GM12875 (cell line): ENCODE data around the gene CTNNBL1.
"Not testable (repeated sequence)": the region's sequence is repeated elsewhere in the genome, so short reads cannot be mapped to it uniquely, and the experiment has no call there.

Experiments used
- H3K4me3 ChIP-seq: one replicate; pipeline ENCODE4 v1.5.1; 2011; ENCODE audit warnings: low read depth, low read length, control low read depth
- TF ChIP-seq, protein P1 (sequence below): IDR thresholded peaks from 2 replicates; pipeline ENCODE4 v1.5.1; 2011; ENCODE audit warnings: low read depth, mild to moderate bottlenecking, control low read depth, inconsistent platforms, low read length, moderate library complexity, borderline replicate concordance; ENCODE audit not compliant: insufficient read depth

CTNNBL1 gene

DNA sequence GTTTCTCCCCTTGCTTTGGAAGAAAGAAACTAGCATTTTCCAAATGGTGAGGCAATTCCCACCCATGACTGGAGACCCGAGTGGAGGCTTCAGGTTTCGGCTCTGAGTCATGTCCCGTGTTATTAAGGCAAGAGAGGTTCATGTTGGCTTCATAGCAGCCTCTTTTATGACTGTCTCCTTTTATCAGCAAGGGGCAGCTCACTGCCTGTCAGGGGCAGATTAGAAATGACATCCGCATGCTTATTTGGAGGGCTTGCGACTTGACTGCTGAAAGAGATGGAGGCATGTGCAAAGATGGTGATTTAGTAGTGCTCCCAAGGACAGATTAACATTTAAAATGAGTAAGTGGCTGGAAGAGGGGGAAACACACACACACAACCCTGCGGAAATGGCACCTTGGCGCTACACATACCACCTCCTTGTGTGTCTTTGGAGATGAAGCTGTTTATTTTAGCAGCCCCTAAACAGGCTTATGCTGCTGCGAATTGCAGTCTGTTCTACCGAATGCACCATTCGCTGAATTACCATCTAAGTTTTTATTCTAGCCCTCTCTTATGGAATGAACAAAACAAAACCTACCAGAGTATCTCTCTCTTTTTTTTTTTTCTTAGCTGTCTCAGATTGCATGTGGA, 157.0 kb downstream of the CTNNBL1 start:
- TF ChIP-seq, protein P1, sequence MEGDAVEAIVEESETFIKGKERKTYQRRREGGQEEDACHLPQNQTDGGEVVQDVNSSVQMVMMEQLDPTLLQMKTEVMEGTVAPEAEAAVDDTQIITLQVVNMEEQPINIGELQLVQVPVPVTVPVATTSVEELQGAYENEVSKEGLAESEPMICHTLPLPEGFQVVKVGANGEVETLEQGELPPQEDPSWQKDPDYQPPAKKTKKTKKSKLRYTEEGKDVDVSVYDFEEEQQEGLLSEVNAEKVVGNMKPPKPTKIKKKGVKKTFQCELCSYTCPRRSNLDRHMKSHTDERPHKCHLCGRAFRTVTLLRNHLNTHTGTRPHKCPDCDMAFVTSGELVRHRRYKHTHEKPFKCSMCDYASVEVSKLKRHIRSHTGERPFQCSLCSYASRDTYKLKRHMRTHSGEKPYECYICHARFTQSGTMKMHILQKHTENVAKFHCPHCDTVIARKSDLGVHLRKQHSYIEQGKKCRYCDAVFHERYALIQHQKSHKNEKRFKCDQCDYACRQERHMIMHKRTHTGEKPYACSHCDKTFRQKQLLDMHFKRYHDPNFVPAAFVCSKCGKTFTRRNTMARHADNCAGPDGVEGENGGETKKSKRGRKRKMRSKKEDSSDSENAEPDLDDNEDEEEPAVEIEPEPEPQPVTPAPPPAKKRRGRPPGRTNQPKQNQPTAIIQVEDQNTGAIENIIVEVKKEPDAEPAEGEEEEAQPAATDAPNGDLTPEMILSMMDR: no peak
- no peak overlapping the region for H3K4me3 ChIP-seq

DNA sequence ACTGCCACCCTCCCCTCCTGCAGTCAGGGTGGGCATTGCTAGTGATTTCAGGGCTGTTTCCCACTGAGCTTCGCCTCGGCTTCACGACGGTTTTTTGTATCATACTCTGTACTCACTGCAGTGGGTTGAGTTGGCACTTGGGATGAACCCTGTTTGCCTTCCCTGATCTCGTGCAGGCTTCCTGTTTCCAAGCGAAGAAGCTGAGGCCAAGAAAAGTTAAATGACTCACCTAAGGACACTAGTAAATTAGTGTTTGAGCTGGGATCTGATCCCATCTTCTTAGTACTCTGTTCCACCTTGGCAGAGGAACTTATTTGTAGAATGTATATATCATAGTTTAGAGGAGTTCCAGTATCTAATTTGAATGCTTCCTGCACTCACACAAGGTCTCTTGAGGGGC, 158.8 kb downstream of the CTNNBL1 start:
- no peak overlapping the region for H3K4me3 ChIP-seq
- TF ChIP-seq, protein P1: no peak

DNA sequence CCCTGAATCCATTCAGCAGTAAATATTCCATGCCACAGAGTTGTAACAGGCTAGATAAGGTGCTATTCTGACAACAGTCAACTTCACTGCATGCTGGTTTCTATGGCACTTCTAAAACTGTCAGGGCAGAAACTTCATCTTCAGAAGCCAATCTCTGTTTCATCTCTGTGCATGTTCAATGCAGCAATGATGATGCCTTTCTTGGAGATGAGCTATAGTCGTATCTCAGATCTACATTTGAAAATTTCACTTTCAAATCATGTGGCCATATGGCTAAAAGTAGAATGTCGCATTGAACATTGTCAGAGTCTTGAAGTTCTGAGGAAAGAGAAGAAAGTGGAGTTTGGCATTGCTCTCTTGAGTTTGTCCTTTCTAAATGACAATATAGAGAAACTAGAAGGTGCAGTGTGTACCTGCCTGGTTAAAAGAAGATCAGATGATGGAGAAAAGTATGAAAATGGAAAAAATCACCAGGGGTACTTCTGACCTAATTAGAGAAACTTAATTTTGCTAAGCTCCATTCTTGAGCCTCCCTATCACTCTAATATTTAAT, 160.1 kb downstream of the CTNNBL1 start:
- no peak overlapping the region for H3K4me3 ChIP-seq
- TF ChIP-seq, protein P1: no peak

DNA sequence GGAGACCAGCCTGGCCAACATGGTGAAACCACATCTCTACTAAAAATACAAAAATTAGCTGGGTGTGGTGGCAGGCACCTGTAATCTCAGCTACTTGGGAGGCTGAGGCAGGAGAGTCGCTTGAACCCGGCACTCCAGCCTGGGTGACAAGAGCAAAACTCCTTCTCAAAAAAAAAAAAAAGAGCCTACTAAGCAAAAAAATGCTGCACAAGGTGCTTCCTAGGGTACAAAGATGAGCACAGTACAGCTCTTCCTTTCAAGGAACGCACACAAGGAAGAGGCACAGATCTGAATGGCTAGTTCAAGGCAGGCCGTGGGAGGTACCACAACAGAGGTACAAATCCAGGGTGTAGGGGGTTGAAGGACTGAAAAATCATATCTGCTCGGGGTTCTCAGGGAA, 162.2 kb downstream of the CTNNBL1 start:
- not testable (repeated sequence) for H3K4me3 ChIP-seq

DNA sequence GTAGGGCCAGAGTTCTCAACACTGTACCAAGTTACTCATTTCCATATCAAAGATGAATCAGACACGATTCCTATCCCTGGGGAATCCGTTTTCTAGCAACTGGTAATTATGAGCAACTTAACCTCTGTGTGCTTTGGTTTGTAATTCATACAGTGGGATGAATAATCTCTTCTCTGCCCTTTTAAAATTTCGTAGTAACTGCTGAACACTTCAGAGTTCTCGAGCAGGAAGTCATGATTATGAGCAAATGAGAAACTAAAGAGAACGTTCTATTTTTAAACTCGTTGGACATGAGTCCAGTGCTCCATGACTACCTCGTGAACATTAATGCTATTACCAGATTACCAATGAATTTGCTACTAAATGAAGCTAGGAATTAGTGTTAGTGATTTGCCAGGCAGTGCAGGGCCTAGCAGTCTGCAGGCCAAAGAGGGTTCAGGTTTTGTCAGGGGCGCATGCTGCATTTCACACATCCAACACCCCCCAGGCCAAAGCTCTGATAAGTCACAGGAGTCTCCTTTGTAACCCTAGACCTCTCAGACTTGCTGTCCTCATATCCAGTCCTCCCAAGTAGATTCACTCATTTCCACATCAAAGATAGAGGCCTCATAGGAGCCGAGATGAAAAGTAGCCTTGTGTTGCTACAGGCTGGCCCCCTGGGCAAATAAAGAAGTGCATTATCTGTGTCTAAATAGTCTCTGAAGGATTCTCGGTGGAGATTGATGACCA, 163.3 kb downstream of the CTNNBL1 start:
- TF ChIP-seq, protein P1: no peak
- no peak overlapping the region for H3K4me3 ChIP-seq

DNA sequence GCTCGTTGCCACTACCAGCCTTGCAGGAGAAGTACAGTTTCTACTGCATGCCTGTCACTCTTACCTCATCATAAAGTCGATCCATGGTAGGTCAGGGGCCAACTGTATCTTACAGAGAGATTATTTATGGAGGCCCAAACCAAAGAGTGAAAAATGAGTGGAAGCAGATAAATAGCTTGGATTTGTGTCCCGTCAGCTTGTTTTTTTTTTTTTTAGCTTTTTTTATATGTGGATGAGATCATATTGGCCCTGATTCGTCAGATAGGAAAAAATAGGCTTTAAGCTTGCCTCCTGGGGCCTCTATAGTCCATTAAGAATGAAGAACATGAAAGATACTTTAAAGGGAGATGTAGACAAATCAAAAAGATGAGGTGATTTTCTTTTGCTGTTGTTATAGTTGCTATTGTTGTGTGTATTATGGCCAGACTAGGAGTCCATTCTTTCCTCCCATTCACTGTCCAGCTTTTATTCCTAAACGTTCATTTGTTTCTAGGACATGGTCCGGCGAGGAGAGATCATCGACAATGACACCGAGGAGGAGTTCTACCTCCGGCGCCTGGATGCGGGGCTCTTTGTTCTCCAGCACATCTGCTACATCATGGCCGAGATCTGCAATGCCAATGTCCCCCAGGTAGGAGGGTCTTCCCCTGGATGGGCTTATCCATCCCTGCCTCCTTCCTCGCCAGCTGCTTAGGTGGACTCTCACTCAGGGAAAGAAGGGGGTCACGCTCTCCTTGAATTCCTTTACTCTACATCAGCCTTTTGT, 165.8 kb downstream of the CTNNBL1 start:
- TF ChIP-seq, protein P1: no peak
- no peak overlapping the region for H3K4me3 ChIP-seq

DNA sequence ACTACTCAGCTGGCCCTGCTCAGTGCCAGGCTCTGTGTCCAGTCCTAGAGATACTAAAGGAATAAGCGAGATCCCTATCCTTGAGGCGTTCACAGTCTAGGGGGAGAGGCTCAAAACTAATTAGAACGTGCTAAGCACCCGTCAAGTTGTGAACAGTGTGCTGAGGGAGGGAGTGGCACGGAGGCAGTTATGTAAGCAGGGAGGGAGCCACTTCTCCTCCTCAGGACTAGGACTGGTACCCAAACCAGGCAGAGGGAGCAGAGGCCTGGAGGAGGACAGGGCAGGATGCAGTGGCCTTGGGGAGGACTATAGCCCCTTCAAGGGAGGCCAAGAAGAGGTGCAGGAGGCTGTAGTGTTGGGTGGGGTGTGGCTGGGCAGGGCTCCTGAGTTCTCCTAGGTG, 169.5 kb downstream of the CTNNBL1 start:
- TF ChIP-seq, protein P1: no peak
- H3K4me3 ChIP-seq: no peak overlapping the region
